Caco-2 (cell line): ENCODE data around the gene EPPIN. TPM values are rescaled to one million over a fixed set of nuclear protein-coding genes. Genes with fewer than 3 reads are reported as not detected.

Experiments
- BruUV-seq: library from RNA; stranded (reverse); fragments of 400-500 nt; replicated peaks from 2 replicates; lab custom pipeline; 2021; lab: Mats Ljungman, UMichigan
- CTCF ChIA-PET: fragments of 300-600 bp; sonication (Branson Sonifier 250); formaldehyde crosslinking; loops from one replicate; lab custom pipeline; 2022; ENCODE audit warnings: antibody characterized with exemption; lab: Charles Lee
- POLR2A ChIA-PET: fragments of 300-600 bp; sonication (Branson Sonifier 250); formaldehyde crosslinking; loops from one replicate; lab custom pipeline; 2022; ENCODE audit warnings: antibody characterized with exemption; lab: Charles Lee
- DNase-seq, 2 experiments: peaks; one replicate each; pipeline versions ENCODE4 v3.0.0 to v3.0.0-alpha.2; 2020 to 2022
- H3K27me3 ChIP-seq: replicated peaks from 2 replicates; pipeline ENCODE4 v1.6.0; 2011; ENCODE audit warnings: low read length; ENCODE audit not compliant: control insufficient read depth, insufficient read depth
- H3K36me3 ChIP-seq: 2 replicates; pipeline ENCODE4 v1.5.1; 2011; ENCODE audit warnings: low read length; ENCODE audit not compliant: control insufficient read depth, insufficient read depth
- H3K4me1 ChIP-seq: fragments of 250-450 bp; sonication (Bioruptor Pico); 2 replicates; pipeline ENCODE4 v1.5.1; 2020; ENCODE audit warnings: mild to moderate bottlenecking
- H3K4me3 ChIP-seq: 2 replicates; pipeline ENCODE4 v1.5.1; 2011; ENCODE audit warnings: low read depth, mild to moderate bottlenecking, control low read depth, low read length
- H3K9me3 ChIP-seq: fragments of 250-450 bp; sonication (Bioruptor Pico); 2 replicates; pipeline ENCODE4 v1.5.1; 2020; ENCODE audit warnings: mild to moderate bottlenecking, moderate library complexity
- H3K27ac Mint-ChIP-seq: one replicate; pipeline ENCODE4 v1.8.0; 2022; ENCODE audit warnings: mixed read lengths; ENCODE audit not compliant: unreplicated experiment
- H3K27me3 Mint-ChIP-seq: one replicate; pipeline ENCODE4 v1.8.0; 2022; ENCODE audit warnings: mixed read lengths; ENCODE audit not compliant: insufficient read depth, unreplicated experiment
- H3K36me3 Mint-ChIP-seq: one replicate; pipeline ENCODE4 v1.8.0; 2022; ENCODE audit warnings: mild to moderate bottlenecking, mixed read lengths; ENCODE audit not compliant: insufficient read depth, unreplicated experiment
- H3K4me1 Mint-ChIP-seq: one replicate; pipeline ENCODE4 v1.8.0; 2022; ENCODE audit warnings: low read depth, mixed read lengths; ENCODE audit not compliant: unreplicated experiment
- H3K4me3 Mint-ChIP-seq: one replicate; pipeline ENCODE4 v1.8.0; 2022; ENCODE audit warnings: mild to moderate bottlenecking, moderate library complexity, mixed read lengths; ENCODE audit not compliant: unreplicated experiment
- H3K9me3 Mint-ChIP-seq: one replicate; pipeline ENCODE4 v1.8.0; 2022; ENCODE audit warnings: mixed read lengths; ENCODE audit not compliant: unreplicated experiment
- CTCF ChIP-seq, 2 experiments: fragments of 200-600 bp in 1 of 2; IDR thresholded peaks; 1 replicate in 1 of 2; 2 replicates in 1 of 2; pipeline versions ENCODE4 v1.5.1 to v1.8.0; 2011 to 2022; ENCODE audit warnings: antibody characterized with exemption in 1 of 2, control low read depth in 1 of 2, inconsistent platforms in 1 of 2, low read depth in 1 of 2, low read length in 1 of 2, mild to moderate bottlenecking in 1 of 2, moderate library complexity in 1 of 2; ENCODE audit not compliant: insufficient read depth in 1 of 2, severe bottlenecking in 1 of 2, unreplicated experiment in 1 of 2
- intact Hi-C: fragments of 100-400 bp; cut with micrococcal nuclease; formaldehyde crosslinking; loops from one replicate; pipeline ENCODE4 v1.10.0; 2022; ENCODE audit not compliant: unreplicated experiment
- total RNA-seq: library from RNA; stranded (reverse); gene quantifications from 2 replicates; pipeline ENCODE4 v1.2.3, GENCODE V29; 2022

Gene EPPIN
- total RNA-seq, 1 experiment from 2014 or later = not detected

- Mint-ChIP-seq H3K36me3 (no peaks in the 10 kb centered on the region), H3K4me1 (no peaks in the 10 kb centered on the region), H3K9me3 (peaks cover 9% of the 10 kb centered on the region), H3K4me3 (no peak overlapping the region), H3K27me3 (peaks cover 18% of the 10 kb centered on the region), H3K27ac (no peak overlapping the region)
- POLR2A ChIA-PET = no interaction called here
- TF ChIP-seq CTCF (IDR thresholded peaks at IDR 0.05; ENCODE audit: insufficient read depth in 1 of 2, low read depth in 1 of 2, low read length in 1 of 2, severe bottlenecking in 1 of 2, unreplicated experiment in 1 of 2) = no peak
- intact Hi-C loops = no loop called here
- Histone ChIP-seq H3K36me3 (no peaks in the 10 kb centered on the region), H3K4me1 (no peaks in the 10 kb centered on the region; the same call in 1 of the 2 replicates), H3K9me3 (peaks cover 8% of the 10 kb centered on the region), H3K27me3 (no peaks in the 10 kb centered on the region; the same call in 1 of the 2 replicates), H3K4me3 (no peak overlapping the region)
- CTCF ChIA-PET = no interaction called here
- BruUV-seq = no TSS peak
- no peak for DNase-seq
Measured at GRCh38 chr20:45510242-45510862, 36.8 kb downstream of the EPPIN start.

- Histone ChIP-seq H3K9me3 (peaks cover 8% of the 10 kb centered on the region), H3K4me1 (no peaks in the 10 kb centered on the region; the same call in 1 of the 2 replicates), H3K4me3 (no peak overlapping the region), H3K36me3 (no peaks in the 10 kb centered on the region), H3K27me3 (no peaks in the 10 kb centered on the region; the same call in 1 of the 2 replicates)
- POLR2A ChIA-PET = no interaction called here
- intact Hi-C loops = no loop called here
- H3K4me3 Mint-ChIP-seq = no peak overlapping the region
- CTCF ChIA-PET = no interaction called here
- no peak for DNase-seq
- no peaks in the 10 kb centered on the region for H3K36me3 Mint-ChIP-seq
- no TSS peak for BruUV-seq
- H3K27ac Mint-ChIP-seq = no peak overlapping the region
- H3K9me3 Mint-ChIP-seq = peaks cover 9% of the 10 kb centered on the region
- peaks cover 14% of the 10 kb centered on the region for H3K27me3 Mint-ChIP-seq
- TF ChIP-seq CTCF (IDR thresholded peaks at IDR 0.05; ENCODE audit: insufficient read depth in 1 of 2, low read depth in 1 of 2, low read length in 1 of 2, severe bottlenecking in 1 of 2, unreplicated experiment in 1 of 2) = no peak
- no peaks in the 10 kb centered on the region for H3K4me1 Mint-ChIP-seq
Measured at GRCh38 chr20:45509091-45509490, 38.1 kb downstream of the EPPIN start.

- Mint-ChIP-seq H3K4me3 (no peak overlapping the region), H3K27ac (no peak overlapping the region), H3K4me1 (no peaks in the 10 kb centered on the region), H3K36me3 (no peaks in the 10 kb centered on the region), H3K27me3 (peaks cover 16% of the 10 kb centered on the region), H3K9me3 (peaks cover 9% of the 10 kb centered on the region)
- no peak for TF ChIP-seq CTCF (IDR thresholded peaks at IDR 0.05; ENCODE audit: insufficient read depth in 1 of 2, low read depth in 1 of 2, low read length in 1 of 2, severe bottlenecking in 1 of 2, unreplicated experiment in 1 of 2)
- intact Hi-C loops = no loop called here
- no TSS peak for BruUV-seq
- Histone ChIP-seq H3K4me1 (no peaks in the 10 kb centered on the region; the same call in 1 of the 2 replicates), H3K9me3 (peaks cover 8% of the 10 kb centered on the region), H3K27me3 (no peaks in the 10 kb centered on the region), H3K4me3 (no peak overlapping the region), H3K36me3 (no peaks in the 10 kb centered on the region)
- DNase-seq = no peak
- ChIA-PET POLR2A (no interaction called here), CTCF (no interaction called here)
Measured at GRCh38 chr20:45508068-45508886, 38.9 kb downstream of the EPPIN start.
